NCI-H69 (cell line): ENCODE results near the gene EPS8.

ENCODE experiments used
- DNase-seq: peaks from one replicate; lab custom pipeline; 2025; lab: John Stamatoyannopoulos, UW

The EPS8 gene

DNA sequence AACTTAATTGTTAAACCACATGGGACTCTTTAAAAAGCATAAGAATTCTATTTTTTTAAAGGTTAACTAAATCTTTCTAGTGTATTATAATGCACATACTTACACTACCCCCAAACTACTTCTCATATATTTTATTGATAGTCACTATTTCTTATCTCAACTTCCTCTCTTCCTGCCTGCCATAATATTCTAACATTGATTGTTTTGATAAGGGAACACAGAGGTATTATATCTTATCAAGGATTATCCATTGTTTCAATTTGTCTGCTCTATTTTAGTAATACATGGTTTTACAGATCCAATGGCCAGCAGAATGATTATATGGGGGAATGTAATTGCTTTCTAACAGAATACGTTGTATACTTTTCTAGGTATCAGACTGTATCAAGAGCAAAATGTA is 98.9 kb downstream of the EPS8 start:
- no peak for DNase-seq

- no peak for DNase-seq
Observed at GRCh38 chr12:15689751-15690191, 99.4 kb downstream of the EPS8 start.

- DNase-seq = peak; percentile 37
Observed at GRCh38 chr12:15688838-15689625, 100.2 kb downstream of the EPS8 start.

GRCh38 chr12:15688202-15688736 is 100.9 kb downstream of the EPS8 start:
- peak; percentile 80 for DNase-seq

- no peak for DNase-seq
Observed at GRCh38 chr12:15687583-15687982, 101.6 kb downstream of the EPS8 start.

- DNase-seq = no peak
Observed at GRCh38 chr12:15684896-15685658, 104.1 kb downstream of the EPS8 start.

- no peak for DNase-seq
Observed at GRCh38 chr12:15682826-15683225, 106.4 kb downstream of the EPS8 start.

DNA sequence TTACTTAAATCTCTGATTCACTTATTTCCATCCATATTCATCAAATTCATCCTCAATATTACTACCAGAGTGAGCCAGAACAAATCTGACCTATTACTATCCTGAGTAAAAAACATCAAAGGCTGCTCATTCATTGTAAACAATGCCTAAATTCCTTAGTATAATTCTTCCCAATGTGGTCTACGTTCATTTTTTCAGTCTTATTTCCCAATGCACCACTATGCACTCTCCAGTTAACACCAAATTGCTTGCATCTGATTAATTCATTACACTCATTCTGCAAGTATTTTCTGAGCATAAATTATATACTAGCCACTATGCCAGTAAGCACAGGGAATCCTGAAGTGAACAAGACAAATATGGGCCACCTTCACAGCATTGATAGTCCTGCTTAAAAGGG is 110.0 kb downstream of the EPS8 start:
- DNase-seq = no peak

DNA sequence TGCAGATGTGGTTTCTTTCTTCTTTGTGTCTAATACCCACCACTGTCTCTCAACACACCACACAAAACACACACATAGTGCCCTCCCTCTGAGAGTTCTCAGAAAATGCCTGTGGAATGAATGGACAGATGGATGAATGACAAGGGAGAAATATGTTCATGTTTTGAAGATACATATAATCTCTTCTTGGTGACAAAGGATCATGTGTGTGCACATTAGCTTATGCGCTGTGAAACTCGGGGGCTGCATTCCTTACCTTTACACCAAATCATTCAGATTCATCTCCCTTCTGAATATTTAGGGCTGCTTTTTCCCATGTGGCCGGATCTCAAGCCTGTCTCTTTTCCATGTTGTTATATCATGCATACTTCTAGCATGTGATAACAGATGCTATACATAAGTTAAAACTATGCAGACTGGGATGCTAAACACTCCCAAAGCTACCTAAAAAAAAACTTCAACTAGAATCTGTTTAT is 111.4 kb downstream of the EPS8 start:
- no peak for DNase-seq

DNA sequence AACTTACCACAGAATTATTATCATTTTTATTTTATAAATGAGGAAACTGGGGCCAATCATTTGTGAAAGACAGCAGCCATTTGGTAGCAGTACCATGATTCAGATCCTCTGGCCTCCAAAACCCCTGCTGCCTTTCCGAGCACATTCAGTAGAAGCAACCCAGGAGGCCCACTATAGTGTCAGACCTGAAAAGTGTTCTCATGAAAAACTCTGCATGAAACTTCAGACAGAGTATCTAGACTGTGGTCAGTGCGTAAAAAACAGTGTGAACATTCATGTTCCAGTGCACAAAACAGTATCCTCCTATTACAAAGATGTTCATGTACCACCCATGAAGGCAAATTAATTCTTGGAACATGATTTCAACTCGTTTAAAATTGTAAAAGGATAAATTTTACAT is 112.0 kb downstream of the EPS8 start:
- no peak for DNase-seq

- DNase-seq = peak; percentile 1
Observed at GRCh38 chr12:15672671-15673270, 116.4 kb downstream of the EPS8 start.

GRCh38 chr12:15670756-15671155 is 118.4 kb downstream of the EPS8 start:
- DNase-seq = no peak

DNA sequence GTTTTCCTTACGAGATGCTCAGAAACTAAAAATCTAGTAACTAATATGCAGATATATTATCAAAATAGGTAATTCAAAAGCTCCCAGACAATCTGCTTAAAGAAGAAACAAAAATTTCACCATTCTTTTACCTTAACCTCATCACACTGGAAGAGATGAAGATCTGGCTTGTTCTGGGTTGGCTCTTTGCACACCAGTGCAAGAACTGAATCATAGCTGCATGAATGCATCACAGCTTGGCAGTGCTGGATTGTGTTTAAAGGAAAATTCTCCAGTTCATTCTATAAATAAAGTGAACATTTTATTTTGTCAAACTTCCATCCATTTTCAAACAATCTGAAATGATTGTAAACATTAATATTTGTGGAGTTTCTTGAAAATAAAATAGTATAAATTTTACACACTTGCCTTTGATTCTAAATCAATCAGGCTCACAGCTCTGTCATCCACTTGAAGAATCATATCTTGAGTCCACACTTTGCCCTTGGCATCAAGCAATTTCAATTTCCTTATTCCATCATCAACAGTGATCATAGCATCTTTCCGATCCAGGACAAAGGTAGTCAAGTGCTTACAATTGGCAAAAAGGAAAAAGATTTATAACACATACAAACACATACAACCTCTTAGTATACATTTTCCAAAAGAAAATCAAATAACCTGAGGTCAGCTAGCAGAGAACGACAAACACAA is 119.8 kb downstream of the EPS8 start:
- DNase-seq = no peak

DNA sequence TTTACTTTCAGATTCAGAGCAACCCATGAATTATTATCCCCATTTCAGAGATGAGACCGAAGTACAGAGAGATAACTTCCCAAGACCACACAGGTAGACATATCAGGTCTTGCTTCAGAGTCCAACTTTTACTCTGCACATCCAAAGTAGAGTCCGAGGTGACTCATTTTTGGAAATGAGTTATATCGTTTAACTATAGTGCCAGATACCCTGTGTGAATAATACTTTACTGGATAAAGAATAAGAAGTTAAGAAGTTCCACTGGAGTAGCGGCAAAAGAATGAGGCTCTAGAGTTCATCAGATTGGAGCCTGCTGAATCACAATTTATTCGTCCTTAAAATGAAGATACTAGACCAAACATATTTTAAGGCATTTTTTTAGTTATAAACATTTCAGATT is 124.7 kb downstream of the EPS8 start:
- no peak for DNase-seq

DNA sequence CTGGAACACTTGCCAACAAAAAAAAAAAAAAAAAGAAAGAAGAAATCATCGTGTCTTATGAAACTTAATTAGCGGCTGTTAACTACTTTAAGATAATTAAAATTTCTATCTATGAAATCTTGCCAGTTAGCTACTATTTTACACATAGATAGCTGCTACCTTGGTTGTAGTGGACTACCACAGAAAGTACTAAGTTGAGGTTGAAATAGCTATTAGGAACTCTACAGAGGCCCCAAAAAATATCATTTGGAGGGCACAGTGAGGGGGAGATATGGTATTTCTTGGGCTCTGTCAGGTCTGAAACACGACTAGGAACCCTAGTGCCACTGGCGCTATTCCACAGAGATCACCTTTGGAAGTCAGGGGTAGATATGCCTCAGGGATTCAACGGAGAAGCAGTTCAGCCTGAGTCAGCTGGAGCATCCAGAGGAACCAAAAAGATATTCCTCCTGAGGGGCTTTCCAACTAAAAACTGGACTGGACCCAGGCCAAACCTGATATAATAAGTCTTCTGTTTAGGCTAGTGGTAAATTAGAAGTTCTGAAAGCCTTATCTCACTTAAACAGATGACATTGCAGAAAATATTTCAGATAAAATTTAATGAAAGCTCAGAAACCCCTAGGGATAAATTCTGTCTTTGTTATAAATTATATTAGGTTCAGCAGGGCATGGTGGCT is 126.1 kb downstream of the EPS8 start:
- DNase-seq = no peak

- DNase-seq = no peak
Observed at GRCh38 chr12:15662303-15662980, 126.7 kb downstream of the EPS8 start.

GRCh38 chr12:15651371-15651770 is 137.8 kb downstream of the EPS8 start:
- DNase-seq = no peak

DNA sequence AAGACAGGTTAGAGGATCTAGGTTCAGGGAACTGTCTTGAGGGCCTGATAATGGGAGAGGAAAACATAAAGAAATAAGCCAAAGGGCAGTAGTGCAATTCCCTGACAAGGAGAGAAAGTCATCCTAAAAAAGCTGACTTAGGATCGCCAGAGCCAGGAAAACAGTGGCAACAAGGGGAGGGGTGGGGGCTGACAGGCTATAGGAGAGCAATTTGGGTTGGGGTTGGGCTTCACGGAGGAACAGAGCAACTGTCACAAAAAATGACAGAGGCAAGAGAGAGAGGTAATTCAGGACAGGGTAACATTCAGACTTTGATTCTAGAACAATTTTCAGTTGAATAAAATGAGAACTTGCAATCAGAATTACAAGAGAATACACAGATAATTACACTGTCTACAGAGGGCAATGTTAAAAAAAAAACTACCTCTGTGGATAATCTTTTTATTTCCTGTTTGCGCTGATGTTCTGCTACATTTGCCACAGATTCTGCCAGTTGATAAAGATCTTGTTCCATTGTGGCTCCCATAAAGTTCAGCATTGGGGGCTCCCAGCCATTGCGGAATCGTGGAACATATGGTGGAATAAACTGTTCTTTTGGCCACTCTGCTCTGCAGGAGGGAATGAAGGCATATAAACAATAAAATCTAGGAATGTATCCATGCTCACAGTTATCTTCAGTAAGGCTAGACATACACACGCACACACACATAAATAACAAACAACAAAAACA is 138.6 kb downstream of the EPS8 start:
- peak; percentile 39 for DNase-seq

- DNase-seq = no peak
Observed at GRCh38 chr12:15649347-15649746, 139.8 kb downstream of the EPS8 start.

DNA sequence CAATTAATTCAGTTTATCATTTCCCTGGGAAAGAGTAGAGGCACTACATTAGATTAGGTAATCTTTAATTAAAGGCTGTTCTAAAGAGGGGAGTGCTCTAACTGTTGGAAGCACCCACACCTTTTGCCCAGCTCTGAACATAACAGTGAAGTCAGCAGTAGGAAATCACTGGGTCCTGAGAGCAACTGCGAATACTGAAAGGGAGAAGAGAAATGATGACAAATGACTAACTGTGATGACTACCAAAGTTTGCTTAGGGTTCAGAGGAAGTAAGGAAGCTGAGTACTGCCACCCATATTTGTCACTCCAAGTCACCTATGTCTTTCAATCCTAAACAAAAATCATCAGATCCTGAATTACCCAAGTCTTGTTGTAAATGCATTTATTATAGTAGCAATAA is 140.6 kb downstream of the EPS8 start:
- DNase-seq = no peak
